HG03565 (cell line): ENCODE results near the gene PAQR6.
A peak's percentile ranks its signal among the peaks of the same experiment; 100 is the strongest.

Source experiments
- ATAC-seq: cut with Tn5 transposase; IDR thresholded peaks from one replicate; pipeline ENCODE4 v1.9.1; 2021; ENCODE audit warnings: mild to moderate bottlenecking, moderate library complexity; ENCODE audit not compliant: unreplicated experiment

Gene PAQR6

GRCh38 chr1:156200044-156200443, 47.8 kb downstream of the PAQR6 start:
- no peak for ATAC-seq

DNA sequence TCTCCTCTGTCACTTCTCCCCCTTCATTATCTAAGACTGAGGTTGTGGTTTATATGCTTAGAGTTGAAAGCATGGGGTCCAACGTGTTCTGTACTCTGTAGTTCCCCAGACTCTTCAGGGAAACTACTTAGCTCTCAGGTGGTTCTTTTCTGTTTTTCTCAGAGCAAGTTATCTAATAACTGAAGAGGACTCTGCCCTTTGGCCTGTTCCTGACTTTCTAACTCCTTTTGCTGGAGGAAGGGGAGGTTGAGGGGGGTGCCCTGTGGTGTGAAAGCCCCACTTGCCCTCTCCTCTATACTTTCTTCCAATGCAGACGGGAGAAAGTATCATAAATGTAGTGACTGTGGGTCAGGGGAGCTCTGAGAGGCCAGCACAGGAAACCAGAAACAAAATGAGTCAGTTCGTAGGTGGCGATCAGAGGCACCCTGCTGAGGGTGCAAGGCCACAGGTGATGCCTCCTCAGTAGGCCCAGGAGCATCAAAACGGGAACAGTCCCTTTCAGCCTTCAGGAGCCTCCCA, 49.0 kb downstream of the PAQR6 start:
- ATAC-seq: no peak

DNA sequence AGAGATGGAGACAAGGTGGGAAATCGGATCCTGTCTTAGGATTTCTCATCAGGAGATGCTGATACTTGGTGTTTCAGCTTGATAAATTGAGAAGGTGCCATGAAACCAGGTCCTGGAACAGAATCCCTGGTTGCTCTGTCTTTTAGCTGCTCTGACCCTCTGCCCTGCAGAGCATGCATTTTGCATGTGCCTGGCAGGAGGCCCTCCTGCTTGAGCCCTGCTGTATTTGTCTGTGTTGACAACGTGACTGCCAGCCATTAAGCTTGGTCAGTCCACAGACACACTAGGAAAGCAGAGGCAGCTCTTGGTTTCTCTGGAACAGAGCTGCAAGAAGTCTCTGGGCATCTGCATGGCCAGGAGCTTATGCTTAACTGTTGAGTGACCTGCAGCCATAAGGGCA, 51.4 kb downstream of the PAQR6 start:
- no peak for ATAC-seq

DNA sequence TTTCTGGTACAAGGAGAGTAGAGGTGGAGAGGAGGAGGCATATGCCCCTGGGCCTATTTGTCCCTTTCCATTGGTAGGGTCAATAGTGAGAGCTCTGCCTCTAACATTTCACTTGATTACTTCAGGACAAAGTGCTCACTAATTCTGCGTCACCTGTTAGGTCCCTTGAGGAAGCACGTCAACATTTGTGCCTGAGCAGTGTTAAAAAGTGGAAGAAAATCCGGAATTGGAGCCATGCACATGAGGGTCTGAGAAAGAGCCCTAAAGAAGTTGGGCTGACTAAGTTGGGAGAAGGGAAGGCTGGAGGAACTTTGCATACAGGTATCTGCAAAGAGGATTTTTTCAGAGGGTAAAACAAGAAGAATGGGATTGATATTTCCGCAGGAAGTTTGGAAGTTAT, 52.0 kb downstream of the PAQR6 start:
- no peak for ATAC-seq

GRCh38 chr1:156194300-156194652, 53.6 kb downstream of the PAQR6 start:
- ATAC-seq: no peak

DNA sequence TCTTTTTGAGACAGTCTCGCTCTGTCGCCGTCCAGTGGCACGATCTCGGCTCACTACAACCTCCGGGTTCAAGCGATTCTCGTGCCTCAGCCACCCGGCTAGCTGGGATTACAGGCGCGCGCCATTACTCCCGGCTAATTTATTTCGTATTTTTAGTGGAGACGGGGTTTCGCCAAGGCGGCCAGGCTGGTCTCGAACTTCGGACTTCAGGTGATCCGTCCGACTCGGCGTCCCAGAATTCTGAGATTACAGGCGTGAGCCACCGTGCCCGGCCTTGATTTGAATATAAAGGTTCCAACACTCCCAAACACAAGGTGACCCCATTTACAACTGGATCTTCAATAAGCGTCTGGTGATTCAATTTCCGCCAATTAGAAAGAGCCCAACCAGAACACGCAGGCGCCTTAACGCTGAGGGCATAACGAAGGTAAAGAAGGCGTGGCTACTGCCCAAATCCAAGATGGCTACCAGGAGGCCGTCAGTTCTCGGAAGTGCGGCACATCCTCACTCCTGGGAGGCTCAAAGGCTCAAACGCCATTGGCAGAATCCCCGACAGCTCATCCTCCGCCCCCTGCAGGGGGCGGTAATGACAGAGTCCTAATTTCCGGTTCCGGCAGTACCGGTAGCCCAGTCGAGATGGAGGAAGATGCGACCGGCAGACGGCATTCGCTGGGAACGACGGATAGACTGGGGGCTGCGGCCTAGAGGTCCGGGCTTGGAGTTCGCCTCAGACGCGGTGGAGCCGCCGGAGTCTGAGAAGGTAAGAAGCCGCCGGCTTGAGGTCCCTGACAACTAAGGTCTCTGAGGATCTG, 54.2 kb downstream of the PAQR6 start, which contains the start of gene SLC25A44:
TSS of gene SLC25A44 (plus strand) at position 617 of the 812 bp plus-strand sequence. CDS start 5,744 bp downstream, outside the sequence.
- peak; percentile 95 for ATAC-seq
